Measurements from ENCODE around the gene HAS3.

GRCh38 chr16:69166221-69166833 lies 60.9 kb downstream of the HAS3 start:
- TF ChIP-seq CTCF (IDR thresholded peaks at IDR 0.05 in 2 of 3, conservative IDR thresholded peaks at IDR 0.05 in 1 of 3; ENCODE audit: borderline replicate concordance in 1 of 3, insufficient read depth in 1 of 3, low read depth in 2 of 3, low read length in 2 of 3) = no peak
- no peak for TF ChIP-seq POLR2A (IDR thresholded peaks at IDR 0.05; ENCODE audit: borderline replicate concordance, extremely low read depth, insufficient read depth, insufficient read length)
- no peak for TF ChIP-seq YY1 (IDR thresholded peaks at IDR 0.05; ENCODE audit: extremely low read depth, insufficient replicate concordance, low read depth, low read length)
- no peak for TF ChIP-seq EZH2 (IDR thresholded peaks at IDR 0.05)
- TF ChIP-seq, protein P1, sequence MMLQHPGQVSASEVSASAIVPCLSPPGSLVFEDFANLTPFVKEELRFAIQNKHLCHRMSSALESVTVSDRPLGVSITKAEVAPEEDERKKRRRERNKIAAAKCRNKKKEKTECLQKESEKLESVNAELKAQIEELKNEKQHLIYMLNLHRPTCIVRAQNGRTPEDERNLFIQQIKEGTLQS (IDR thresholded peaks at IDR 0.05) = no peak
- no peak for TF ChIP-seq RAD21 (IDR thresholded peaks at IDR 0.05; ENCODE audit: low read depth)
- TF ChIP-seq CBX3 (IDR thresholded peaks at IDR 0.05; ENCODE audit: low read depth) = no peak
- no peak for TF ChIP-seq POLR2AphosphoS5 (IDR thresholded peaks at IDR 0.05; ENCODE audit: low read depth, low read length)
- no peak for TF ChIP-seq SP1 (IDR thresholded peaks at IDR 0.05; ENCODE audit: low read depth)
- no peak for TF ChIP-seq SIN3A (IDR thresholded peaks at IDR 0.05; ENCODE audit: low read depth)

All from HCT116 (cell line).